ENCODE results near the gene SPATA20. TPM values are rescaled to one million over a fixed set of nuclear protein-coding genes. Genes with fewer than 3 reads are reported as not detected.
A peak's percentile ranks its signal among the peaks of the same experiment; 100 is the strongest.

The SPATA20 gene
- total and polyA plus RNA-seq, 2 of the 13 experiments (the other 11 are each of a cell fraction or from before 2014, with no cell fraction given) = 36.1 to 64.8 TPM

- TF ChIP-seq, protein P1, sequence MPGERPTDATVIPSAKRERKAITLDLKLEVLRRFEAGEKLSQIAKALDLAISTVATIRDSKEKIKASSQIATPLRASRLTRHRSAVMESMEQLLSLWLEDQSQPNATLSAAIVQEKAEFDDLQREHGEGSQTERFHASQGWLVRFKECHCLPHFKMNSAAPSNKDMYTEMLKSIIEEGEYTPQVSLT (CRISPR knock-in tag; IDR thresholded peaks at IDR 0.05; ENCODE audit: borderline replicate concordance, low read depth) = no peak
- TF ChIP-seq, protein P2, sequence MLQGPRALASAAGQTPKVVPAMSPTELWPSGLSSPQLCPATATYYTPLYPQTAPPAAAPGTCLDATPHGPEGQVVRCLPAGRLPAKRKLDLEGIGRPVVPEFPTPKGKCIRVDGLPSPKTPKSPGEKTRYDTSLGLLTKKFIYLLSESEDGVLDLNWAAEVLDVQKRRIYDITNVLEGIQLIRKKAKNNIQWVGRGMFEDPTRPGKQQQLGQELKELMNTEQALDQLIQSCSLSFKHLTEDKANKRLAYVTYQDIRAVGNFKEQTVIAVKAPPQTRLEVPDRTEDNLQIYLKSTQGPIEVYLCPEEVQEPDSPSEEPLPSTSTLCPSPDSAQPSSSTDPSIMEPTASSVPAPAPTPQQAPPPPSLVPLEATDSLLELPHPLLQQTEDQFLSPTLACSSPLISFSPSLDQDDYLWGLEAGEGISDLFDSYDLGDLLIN (CRISPR knock-in tag; IDR thresholded peaks at IDR 0.05; ENCODE audit: borderline replicate concordance) = no peak
- 0 out of 2 replicates have a peak, but pooled peaks have one; percentile 56 for TF ChIP-seq ZBTB2 (CRISPR knock-in tag; IDR thresholded peaks at IDR 0.05; ENCODE audit: low read depth)
- no peak; the same call in 1 of the 2 replicates for TF ChIP-seq ZNF598 (CRISPR knock-in tag; IDR thresholded peaks at IDR 0.05; ENCODE audit: borderline replicate concordance)
- peak; percentile 89; the same call in 1 of the 2 replicates for TF ChIP-seq ZFP36L1 (CRISPR knock-in tag; IDR thresholded peaks at IDR 0.05)
- 0 out of 2 replicates have a peak, but pooled peaks have one; percentile 31 for TF ChIP-seq ZNF772 (CRISPR knock-in tag; IDR thresholded peaks at IDR 0.05)
- TF ChIP-seq CBX5 (CRISPR knock-in tag; IDR thresholded peaks at IDR 0.05; ENCODE audit: borderline replicate concordance) = no peak
- TF ChIP-seq, protein P3, sequence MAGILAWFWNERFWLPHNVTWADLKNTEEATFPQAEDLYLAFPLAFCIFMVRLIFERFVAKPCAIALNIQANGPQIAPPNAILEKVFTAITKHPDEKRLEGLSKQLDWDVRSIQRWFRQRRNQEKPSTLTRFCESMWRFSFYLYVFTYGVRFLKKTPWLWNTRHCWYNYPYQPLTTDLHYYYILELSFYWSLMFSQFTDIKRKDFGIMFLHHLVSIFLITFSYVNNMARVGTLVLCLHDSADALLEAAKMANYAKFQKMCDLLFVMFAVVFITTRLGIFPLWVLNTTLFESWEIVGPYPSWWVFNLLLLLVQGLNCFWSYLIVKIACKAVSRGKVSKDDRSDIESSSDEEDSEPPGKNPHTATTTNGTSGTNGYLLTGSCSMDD (CRISPR knock-in tag; IDR thresholded peaks at IDR 0.05) = no peak
- TF ChIP-seq, protein P4, sequence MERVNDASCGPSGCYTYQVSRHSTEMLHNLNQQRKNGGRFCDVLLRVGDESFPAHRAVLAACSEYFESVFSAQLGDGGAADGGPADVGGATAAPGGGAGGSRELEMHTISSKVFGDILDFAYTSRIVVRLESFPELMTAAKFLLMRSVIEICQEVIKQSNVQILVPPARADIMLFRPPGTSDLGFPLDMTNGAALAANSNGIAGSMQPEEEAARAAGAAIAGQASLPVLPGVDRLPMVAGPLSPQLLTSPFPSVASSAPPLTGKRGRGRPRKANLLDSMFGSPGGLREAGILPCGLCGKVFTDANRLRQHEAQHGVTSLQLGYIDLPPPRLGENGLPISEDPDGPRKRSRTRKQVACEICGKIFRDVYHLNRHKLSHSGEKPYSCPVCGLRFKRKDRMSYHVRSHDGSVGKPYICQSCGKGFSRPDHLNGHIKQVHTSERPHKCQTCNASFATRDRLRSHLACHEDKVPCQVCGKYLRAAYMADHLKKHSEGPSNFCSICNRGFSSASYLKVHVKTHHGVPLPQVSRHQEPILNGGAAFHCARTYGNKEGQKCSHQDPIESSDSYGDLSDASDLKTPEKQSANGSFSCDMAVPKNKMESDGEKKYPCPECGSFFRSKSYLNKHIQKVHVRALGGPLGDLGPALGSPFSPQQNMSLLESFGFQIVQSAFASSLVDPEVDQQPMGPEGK (CRISPR knock-in tag; IDR thresholded peaks at IDR 0.05) = no peak
- TF ChIP-seq, protein P5, sequence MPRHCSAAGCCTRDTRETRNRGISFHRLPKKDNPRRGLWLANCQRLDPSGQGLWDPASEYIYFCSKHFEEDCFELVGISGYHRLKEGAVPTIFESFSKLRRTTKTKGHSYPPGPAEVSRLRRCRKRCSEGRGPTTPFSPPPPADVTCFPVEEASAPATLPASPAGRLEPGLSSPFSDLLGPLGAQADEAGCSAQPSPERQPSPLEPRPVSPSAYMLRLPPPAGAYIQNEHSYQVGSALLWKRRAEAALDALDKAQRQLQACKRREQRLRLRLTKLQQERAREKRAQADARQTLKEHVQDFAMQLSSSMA (CRISPR knock-in tag; IDR thresholded peaks at IDR 0.05) = no peak
- no peak for TF ChIP-seq ZNF615 (CRISPR knock-in tag; IDR thresholded peaks at IDR 0.05; ENCODE audit: borderline replicate concordance)
- no peak for TF ChIP-seq CBX2 (IDR thresholded peaks at IDR 0.05; ENCODE audit: low read depth, low read length)
- no peak for TF ChIP-seq CBX2 (CRISPR knock-in tag; IDR thresholded peaks at IDR 0.05; ENCODE audit: low read depth)
- TF ChIP-seq CAMTA2 (CRISPR knock-in tag; IDR thresholded peaks at IDR 0.05; ENCODE audit: borderline replicate concordance) = no peak
- TF ChIP-seq ZSCAN12 (CRISPR knock-in tag; IDR thresholded peaks at IDR 0.05) = no peak
- no peak for TF ChIP-seq ZNF33B (CRISPR knock-in tag; IDR thresholded peaks at IDR 0.05)
- peak; percentile 61 for TF ChIP-seq PTBP1 (IDR thresholded peaks at IDR 0.05; ENCODE audit: low read depth, low read length, poor library complexity, severe bottlenecking)
- no peak for TF ChIP-seq RAD51 (IDR thresholded peaks at IDR 0.05; ENCODE audit: borderline replicate concordance)
- TF ChIP-seq SP4 (CRISPR knock-in tag; IDR thresholded peaks at IDR 0.05) = peak; percentile 59; the same call in 1 of the 2 replicates
- peak; percentile 6; the same call in 1 of the 2 replicates for TF ChIP-seq HIVEP1 (CRISPR knock-in tag; IDR thresholded peaks at IDR 0.05)
- TF ChIP-seq ZSCAN20 (CRISPR knock-in tag; IDR thresholded peaks at IDR 0.05; ENCODE audit: borderline replicate concordance) = no peak
Measured at GRCh38 chr17:50538549-50539410, 8.2 kb upstream of the SPATA20 start (continued).

Data from HepG2 (cell line).